K562 (cell line): ENCODE data around the gene IRF1. TPM values are rescaled to one million over a fixed set of nuclear protein-coding genes. Genes with fewer than 3 reads are reported as not detected.

Experiments used
- BMI1 ChIP-seq: fragments of 150-350 bp; IDR thresholded peaks from 2 replicates; pipeline ENCODE4 v1.6.1; 2014; ENCODE audit warnings: low read length
- ERF ChIP-seq: fragments of 450-650 bp; formaldehyde crosslinking; IDR thresholded peaks from 2 replicates; pipeline ENCODE4 v1.4.0; 2020; ENCODE audit warnings: mild to moderate bottlenecking, mixed read lengths
- MAZ ChIP-seq, 2 experiments: fragments of 450-650 bp in 1 of 2; sonication (generic) in 1 of 2; formaldehyde crosslinking; IDR thresholded peaks in 1 of 2; conservative IDR thresholded peaks in 1 of 2; 2 replicates each; pipeline versions ENCODE4 v1.4.0 to v1.5.0; 2020; ENCODE audit warnings: mild to moderate bottlenecking in 1 of 2, missing genetic modification reagents in 1 of 2
- MCM5 ChIP-seq: fragments of 450-650 bp; IDR thresholded peaks from 2 replicates; pipeline ENCODE4 v1.6.1; 2016; ENCODE audit warnings: low read depth
- POLR2G ChIP-seq: fragments of 200-400 bp; formaldehyde crosslinking; IDR thresholded peaks from 2 replicates; pipeline ENCODE4 v1.6.1; 2017; ENCODE audit warnings: low read depth, mild to moderate bottlenecking, antibody characterized with exemption, low read length, moderate library complexity
- YBX1 ChIP-seq: fragments of 450-650 bp; IDR thresholded peaks from 2 replicates; pipeline ENCODE4 v1.7.1; 2016; ENCODE audit warnings: mild to moderate bottlenecking
- ZNF551 ChIP-seq: fragments of 250-450 bp; sonication (Bioruptor Pico); IDR thresholded peaks from 2 replicates; pipeline ENCODE4 v1.5.0; 2021; ENCODE audit warnings: mild to moderate bottlenecking, moderate library complexity
- ZNF764 ChIP-seq: fragments of 250-450 bp; sonication (Bioruptor Pico); IDR thresholded peaks from 2 replicates; pipeline ENCODE4 v1.4.0; 2020; ENCODE audit warnings: low read depth, mild to moderate bottlenecking, moderate library complexity
- polyA plus RNA-seq, 8 experiments: library from polyadenylated mRNA; depleted of rRNA in 4 of 8; stranded (reverse) in 5 of 8; unstranded in 3 of 8; fragments of >200 nt; fragmentation: Nextera tagmentation in 2 of 8; fragmentation: Illumina TruSeq in 1 of 8; extraction: Ambion mirVana in 2 of 8; extraction: Trizol in 1 of 8; gene quantifications; 2 replicates each; pipeline versions ENCODE4 v1.2.1 to v1.2.3, GENCODE V29; 2011 to 2014; ENCODE audit warnings: inconsistent platforms in 1 of 8, missing spikeins in 1 of 8
- total RNA-seq, 7 experiments: library from RNA; depleted of rRNA in 6 of 7; stranded (reverse); fragments of >200 nt in 6 of 7; fragmentation: Illumina TruSeq in 2 of 7; extraction: Trizol in 2 of 7; gene quantifications; 2 replicates each; pipeline versions ENCODE4 v1.2.1 to v1.2.3, GENCODE V29; 2011 to 2021; ENCODE audit warnings: low replicate concordance in 1 of 7
- TF ChIP-seq, protein P1 (sequence below): sonication (generic); formaldehyde crosslinking; IDR thresholded peaks from 2 replicates; pipeline ENCODE4 v1.8.0; 2023; ENCODE audit warnings: mild to moderate bottlenecking, missing genetic modification reagents
- TF ChIP-seq, protein P2 (sequence below): sonication (generic); formaldehyde crosslinking; IDR thresholded peaks from 2 replicates; pipeline ENCODE4 v1.8.0; 2022; ENCODE audit warnings: mild to moderate bottlenecking, missing genetic modification reagents
- TF ChIP-seq, protein P3 (sequence below), 3 experiments: fragments of 200-800 bp in 1 of 3; fragments of 250-450 bp in 1 of 3; fragments of 450-650 bp in 1 of 3; sonication (Bioruptor Pico) in 1 of 3; sonication (Bioruptor generic) in 1 of 3; formaldehyde crosslinking in 1 of 3; IDR thresholded peaks; 2 replicates each; pipeline versions ENCODE4 v1.6.1 to v1.8.0; 2016 to 2022; ENCODE audit warnings: mild to moderate bottlenecking in 2 of 3, missing genetic modification characterization in 2 of 3, missing compliant biosample characterization in 1 of 3, moderate library complexity in 1 of 3
- TF ChIP-seq, protein P4 (sequence below): IDR thresholded peaks from 2 replicates; pipeline ENCODE4 v1.6.1; 2016; ENCODE audit warnings: missing genetic modification characterization, missing compliant biosample characterization
- TF ChIP-seq, protein P5 (sequence below): fragments of 200-800 bp; sonication (Bioruptor generic); IDR thresholded peaks from 2 replicates; pipeline ENCODE4 v1.6.1; 2016; ENCODE audit warnings: missing genetic modification characterization, missing compliant biosample characterization

IRF1 gene
- total and polyA plus RNA-seq, 9 of the 15 experiments (the other 6 are each of a cell fraction or from before 2014, with no cell fraction given): 1.1 to 12.3 (median 5.9) TPM

DNA sequence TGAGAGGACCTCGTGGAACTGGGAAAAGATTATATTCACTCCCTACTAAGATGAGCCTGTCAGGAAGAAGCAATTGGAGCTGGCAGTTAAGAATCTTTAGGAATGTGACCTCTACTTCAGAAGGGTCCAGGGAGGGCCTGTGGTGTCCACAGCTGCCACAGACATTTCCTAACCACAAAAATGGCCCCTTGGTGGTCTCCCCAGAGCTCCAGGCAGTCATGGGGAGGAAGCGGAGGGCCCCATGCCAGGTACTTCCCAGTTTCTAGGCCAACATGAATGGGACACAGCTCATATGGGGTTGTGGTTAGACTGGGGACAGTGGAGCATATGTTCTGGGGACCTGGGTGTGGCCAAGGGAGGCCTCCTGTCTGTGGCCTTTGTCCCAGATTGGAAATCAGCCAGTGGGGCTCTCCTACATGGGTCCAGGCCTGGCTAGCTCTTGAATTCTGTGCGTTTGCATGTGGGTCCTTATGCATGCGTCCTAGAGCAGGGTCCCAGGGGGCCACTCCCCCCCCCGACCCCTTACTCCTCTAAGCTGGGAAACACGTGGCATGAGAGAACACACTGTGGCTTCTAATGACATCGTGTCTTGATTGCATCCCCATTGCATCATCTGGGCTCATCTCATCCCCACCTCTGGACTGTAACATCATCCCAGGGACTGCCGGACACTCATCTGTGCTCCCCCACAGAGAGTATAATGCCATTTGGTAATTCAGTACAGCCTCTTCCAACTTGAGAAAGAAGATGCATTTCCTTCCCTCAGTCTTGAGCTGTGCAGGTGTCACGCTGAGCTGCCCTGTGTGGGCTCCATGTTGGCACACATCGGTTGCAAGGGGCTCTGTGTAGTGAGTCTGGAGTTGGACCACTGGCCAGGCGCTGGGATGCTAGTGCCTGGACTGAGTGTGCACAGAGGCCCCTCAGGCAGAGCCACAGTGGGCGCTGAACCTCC is 31.3 kb downstream of the IRF1 start (continued):
- TF ChIP-seq, protein P1, sequence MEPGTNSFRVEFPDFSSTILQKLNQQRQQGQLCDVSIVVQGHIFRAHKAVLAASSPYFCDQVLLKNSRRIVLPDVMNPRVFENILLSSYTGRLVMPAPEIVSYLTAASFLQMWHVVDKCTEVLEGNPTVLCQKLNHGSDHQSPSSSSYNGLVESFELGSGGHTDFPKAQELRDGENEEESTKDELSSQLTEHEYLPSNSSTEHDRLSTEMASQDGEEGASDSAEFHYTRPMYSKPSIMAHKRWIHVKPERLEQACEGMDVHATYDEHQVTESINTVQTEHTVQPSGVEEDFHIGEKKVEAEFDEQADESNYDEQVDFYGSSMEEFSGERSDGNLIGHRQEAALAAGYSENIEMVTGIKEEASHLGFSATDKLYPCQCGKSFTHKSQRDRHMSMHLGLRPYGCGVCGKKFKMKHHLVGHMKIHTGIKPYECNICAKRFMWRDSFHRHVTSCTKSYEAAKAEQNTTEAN (CRISPR knock-in tag): no peak
- TF ChIP-seq BMI1: no peak
- TF ChIP-seq, protein P2, sequence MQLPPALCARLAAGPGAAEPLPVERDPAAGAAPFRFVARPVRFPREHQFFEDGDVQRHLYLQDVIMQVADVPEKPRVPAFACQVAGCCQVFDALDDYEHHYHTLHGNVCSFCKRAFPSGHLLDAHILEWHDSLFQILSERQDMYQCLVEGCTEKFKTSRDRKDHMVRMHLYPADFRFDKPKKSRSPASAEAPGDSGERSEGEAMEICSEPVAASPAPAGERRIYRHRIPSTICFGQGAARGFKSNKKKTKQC (CRISPR knock-in tag): no peak
- TF ChIP-seq MCM5: no peak
- TF ChIP-seq ERF (CRISPR knock-in tag): no peak
- TF ChIP-seq, protein P3, sequence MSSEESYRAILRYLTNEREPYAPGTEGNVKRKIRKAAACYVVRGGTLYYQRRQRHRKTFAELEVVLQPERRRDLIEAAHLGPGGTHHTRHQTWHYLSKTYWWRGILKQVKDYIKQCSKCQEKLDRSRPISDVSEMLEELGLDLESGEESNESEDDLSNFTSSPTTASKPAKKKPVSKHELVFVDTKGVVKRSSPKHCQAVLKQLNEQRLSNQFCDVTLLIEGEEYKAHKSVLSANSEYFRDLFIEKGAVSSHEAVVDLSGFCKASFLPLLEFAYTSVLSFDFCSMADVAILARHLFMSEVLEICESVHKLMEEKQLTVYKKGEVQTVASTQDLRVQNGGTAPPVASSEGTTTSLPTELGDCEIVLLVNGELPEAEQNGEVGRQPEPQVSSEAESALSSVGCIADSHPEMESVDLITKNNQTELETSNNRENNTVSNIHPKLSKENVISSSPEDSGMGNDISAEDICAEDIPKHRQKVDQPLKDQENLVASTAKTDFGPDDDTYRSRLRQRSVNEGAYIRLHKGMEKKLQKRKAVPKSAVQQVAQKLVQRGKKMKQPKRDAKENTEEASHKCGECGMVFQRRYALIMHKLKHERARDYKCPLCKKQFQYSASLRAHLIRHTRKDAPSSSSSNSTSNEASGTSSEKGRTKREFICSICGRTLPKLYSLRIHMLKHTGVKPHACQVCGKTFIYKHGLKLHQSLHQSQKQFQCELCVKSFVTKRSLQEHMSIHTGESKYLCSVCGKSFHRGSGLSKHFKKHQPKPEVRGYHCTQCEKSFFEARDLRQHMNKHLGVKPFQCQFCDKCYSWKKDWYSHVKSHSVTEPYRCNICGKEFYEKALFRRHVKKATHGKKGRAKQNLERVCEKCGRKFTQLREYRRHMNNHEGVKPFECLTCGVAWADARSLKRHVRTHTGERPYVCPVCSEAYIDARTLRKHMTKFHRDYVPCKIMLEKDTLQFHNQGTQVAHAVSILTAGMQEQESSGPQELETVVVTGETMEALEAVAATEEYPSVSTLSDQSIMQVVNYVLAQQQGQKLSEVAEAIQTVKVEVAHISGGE (CRISPR knock-in tag; IDR thresholded peaks at IDR 0.05): no peak; a peak in 1 of 6 replicates
- TF ChIP-seq ZNF551 (CRISPR knock-in tag): no peak
- TF ChIP-seq MAZ (CRISPR knock-in tag; conservative IDR thresholded peaks at IDR 0.05 in 1 of 2, IDR thresholded peaks at IDR 0.05 in 1 of 2): peak; percentile 56 to 63
- TF ChIP-seq, protein P4, sequence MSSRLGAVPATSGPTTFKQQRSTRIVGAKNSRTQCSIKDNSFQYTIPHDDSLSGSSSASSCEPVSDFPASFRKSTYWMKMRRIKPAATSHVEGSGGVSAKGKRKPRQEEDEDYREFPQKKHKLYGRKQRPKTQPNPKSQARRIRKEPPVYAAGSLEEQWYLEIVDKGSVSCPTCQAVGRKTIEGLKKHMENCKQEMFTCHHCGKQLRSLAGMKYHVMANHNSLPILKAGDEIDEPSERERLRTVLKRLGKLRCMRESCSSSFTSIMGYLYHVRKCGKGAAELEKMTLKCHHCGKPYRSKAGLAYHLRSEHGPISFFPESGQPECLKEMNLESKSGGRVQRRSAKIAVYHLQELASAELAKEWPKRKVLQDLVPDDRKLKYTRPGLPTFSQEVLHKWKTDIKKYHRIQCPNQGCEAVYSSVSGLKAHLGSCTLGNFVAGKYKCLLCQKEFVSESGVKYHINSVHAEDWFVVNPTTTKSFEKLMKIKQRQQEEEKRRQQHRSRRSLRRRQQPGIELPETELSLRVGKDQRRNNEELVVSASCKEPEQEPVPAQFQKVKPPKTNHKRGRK (tag): no peak
- TF ChIP-seq ZNF764 (CRISPR knock-in tag): no peak
- TF ChIP-seq POLR2G: 0 out of 2 replicates have a peak, but pooled peaks have one; percentile 36
- no peak for TF ChIP-seq YBX1
- TF ChIP-seq, protein P5, sequence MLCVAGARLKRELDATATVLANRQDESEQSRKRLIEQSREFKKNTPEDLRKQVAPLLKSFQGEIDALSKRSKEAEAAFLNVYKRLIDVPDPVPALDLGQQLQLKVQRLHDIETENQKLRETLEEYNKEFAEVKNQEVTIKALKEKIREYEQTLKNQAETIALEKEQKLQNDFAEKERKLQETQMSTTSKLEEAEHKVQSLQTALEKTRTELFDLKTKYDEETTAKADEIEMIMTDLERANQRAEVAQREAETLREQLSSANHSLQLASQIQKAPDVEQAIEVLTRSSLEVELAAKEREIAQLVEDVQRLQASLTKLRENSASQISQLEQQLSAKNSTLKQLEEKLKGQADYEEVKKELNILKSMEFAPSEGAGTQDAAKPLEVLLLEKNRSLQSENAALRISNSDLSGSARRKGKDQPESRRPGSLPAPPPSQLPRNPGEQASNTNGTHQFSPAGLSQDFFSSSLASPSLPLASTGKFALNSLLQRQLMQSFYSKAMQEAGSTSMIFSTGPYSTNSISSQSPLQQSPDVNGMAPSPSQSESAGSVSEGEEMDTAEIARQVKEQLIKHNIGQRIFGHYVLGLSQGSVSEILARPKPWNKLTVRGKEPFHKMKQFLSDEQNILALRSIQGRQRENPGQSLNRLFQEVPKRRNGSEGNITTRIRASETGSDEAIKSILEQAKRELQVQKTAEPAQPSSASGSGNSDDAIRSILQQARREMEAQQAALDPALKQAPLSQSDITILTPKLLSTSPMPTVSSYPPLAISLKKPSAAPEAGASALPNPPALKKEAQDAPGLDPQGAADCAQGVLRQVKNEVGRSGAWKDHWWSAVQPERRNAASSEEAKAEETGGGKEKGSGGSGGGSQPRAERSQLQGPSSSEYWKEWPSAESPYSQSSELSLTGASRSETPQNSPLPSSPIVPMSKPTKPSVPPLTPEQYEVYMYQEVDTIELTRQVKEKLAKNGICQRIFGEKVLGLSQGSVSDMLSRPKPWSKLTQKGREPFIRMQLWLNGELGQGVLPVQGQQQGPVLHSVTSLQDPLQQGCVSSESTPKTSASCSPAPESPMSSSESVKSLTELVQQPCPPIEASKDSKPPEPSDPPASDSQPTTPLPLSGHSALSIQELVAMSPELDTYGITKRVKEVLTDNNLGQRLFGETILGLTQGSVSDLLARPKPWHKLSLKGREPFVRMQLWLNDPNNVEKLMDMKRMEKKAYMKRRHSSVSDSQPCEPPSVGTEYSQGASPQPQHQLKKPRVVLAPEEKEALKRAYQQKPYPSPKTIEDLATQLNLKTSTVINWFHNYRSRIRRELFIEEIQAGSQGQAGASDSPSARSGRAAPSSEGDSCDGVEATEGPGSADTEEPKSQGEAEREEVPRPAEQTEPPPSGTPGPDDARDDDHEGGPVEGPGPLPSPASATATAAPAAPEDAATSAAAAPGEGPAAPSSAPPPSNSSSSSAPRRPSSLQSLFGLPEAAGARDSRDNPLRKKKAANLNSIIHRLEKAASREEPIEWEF (CRISPR knock-in tag): no peak
